CD4-positive, alpha-beta T cell treated with Interleukin-21 for 1 hour (primary cell): Measurements from ENCODE around the gene HSPB1.
"Not testable (repeated sequence)": the region's sequence is repeated elsewhere in the genome, so short reads cannot be mapped to it uniquely, and the experiment has no call there.

Experiments used
- DNase-seq: peaks from one replicate; pipeline ENCODE4 v3.0.0-alpha.2; 2020

The HSPB1 gene

DNA sequence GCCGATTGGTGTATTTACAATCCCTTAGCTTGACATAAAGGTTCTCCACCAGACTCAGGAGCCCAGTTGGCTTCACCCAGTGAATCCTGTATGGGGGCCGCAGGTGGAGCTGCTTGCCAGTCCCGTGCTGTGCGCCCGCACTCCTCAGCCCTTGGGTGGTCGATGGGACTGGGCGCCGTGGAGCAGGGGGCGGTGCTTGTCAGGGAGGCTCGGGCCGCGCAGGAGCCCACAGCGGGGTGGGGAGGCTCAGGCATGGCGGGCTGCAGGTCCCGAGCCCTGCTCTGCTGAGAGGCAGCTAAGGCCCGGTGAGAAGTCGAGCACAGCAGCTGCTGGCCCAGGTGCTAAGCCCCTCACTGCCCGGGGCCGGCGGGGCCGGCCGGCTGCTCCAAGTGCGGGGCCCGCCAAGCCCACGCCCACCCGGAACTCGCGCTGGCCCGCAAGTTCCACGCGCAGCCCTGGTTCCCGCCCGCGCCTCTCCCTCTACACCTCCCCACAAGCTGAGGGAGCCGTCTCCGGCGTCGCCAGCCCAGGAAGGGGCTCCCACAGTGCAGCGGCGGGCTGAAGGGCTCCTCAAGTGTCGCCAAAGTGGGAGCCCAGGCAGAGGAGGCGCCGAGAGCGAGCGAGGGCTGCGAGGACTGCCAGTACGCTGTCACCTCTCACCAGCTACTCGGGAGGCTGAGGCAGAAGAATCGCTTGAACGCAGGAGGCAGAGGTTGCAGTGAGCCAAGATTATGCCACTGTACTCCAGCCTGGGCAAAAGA, 7.0 kb downstream of the HSPB1 start:
- not testable (repeated sequence) for DNase-seq

- no peak for DNase-seq
These were observed 7.9 kb downstream of the HSPB1 start for GRCh38 chr7:76310102-76310957.

GRCh38 chr7:76311838-76312237, 9.4 kb downstream of the HSPB1 start:
- not testable (repeated sequence) for DNase-seq

- DNase-seq, result peak; percentile 96
These were observed 11.7 kb downstream of the HSPB1 start for GRCh38 chr7:76314042-76314721.

GRCh38 chr7:76314740-76315139, 12.3 kb downstream of the HSPB1 start:
- not testable (repeated sequence) for DNase-seq

- DNase-seq, result no peak
These were observed 12.9 kb downstream of the HSPB1 start for GRCh38 chr7:76315364-76315763.

DNA sequence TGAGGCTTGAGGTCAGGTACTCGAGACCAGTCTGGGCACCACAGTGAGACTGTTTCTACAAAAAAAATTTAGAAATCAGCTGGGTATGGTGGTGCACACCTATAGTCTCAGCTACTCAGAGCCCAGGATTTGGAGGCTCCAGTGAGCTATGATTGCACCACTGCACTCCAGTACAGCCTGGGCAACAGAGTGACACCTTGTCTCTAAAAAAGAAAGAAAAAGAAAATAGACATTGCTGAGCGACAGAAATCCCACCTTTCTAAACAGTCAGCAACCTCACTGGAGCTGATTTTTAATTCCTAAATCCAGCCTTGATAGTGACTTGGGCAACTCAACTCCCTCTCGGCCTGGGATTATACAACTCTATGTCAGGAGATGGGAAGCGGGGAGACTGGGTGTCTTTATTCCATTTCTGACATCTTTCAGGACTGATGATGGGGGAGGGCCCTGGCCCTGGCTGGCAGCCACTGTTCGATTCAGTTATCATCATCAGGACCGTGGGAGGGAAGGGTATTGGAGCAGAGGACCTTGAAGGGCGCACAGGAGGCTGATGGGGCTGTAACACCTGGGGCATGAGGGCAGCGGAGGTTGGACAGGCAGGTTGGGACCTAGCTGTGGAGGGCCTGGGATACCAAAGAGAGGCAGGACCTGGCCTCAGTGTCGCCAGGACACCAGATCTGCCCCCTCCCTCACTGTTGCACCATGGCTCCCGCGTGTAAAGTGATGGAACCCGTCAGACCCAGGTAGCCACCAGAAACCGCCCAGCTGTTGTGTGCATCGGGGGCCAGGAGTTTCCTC, 14.7 kb downstream of the HSPB1 start:
- DNase-seq, result no peak

GRCh38 chr7:76317782-76318487, 15.5 kb downstream of the HSPB1 start:
- DNase-seq, result peak; percentile 96

GRCh38 chr7:76318488-76319353, 16.2 kb downstream of the HSPB1 start:
- peak; percentile 79 for DNase-seq

DNA sequence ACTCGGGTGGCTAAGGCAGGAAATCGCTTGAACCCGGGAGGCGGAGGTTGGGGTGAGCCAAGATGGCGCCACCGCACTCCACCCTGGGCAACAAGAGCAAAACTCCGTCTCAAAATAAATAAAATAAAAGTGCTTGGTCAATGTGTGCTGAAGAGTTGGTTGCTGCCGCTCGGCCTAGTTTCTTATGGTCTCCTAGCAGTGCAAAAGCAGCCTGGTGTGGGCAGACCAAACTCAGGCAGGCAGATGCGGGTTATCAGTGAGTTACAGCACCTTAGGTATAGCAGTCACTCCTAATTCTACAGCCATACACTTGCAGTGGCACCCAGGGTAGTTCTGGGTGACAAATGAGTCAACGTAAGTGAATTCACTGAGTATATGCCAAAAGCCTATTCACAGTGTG, 22.6 kb downstream of the HSPB1 start:
- DNase-seq, result no peak

DNA sequence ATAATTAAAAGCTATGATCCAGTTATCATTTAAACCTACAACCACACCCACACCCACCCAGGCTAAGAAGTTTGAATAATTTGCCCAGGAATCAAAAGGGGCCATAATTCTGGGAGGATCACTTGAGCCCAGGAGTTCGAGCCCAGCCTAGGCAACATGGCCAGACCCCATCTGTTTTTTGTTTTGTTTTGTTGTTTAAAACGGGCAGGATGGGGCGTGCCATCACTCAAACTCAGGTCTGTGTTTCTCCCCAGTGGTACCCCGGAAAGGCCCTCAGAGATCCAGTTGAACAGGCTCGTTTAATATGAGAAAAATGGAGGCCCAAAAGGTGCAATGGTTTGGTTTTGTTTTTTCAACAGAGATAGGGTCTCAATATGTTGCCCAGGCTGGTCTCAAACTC, 23.3 kb downstream of the HSPB1 start:
- no peak for DNase-seq

DNA sequence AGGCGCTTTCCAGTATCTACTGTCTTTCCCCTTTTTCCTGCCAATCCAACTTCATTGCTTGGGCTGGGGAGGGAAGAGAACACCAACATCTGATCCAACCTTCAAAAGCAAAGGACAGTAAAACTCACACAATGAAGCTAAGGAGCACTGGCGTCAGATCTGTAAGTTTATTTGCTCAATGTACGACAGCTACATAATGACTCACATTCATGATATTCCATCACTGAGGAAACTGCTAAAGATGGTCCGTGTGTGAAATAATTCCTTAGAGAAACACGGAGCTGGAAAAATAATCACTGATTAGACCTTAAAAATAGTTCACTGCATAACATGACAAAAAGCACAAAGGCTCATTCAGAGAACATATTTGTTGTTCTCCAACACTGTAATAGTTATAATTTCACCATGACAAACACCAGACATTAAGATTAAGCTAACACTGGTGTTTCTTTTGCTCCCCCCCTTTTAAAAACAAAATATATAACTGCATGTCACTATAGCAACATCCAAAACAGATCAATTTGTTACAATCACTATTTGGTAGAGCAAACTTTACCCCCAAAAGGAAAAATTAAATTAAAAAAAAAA, 24.3 kb downstream of the HSPB1 start:
- DNase-seq, result no peak

DNA sequence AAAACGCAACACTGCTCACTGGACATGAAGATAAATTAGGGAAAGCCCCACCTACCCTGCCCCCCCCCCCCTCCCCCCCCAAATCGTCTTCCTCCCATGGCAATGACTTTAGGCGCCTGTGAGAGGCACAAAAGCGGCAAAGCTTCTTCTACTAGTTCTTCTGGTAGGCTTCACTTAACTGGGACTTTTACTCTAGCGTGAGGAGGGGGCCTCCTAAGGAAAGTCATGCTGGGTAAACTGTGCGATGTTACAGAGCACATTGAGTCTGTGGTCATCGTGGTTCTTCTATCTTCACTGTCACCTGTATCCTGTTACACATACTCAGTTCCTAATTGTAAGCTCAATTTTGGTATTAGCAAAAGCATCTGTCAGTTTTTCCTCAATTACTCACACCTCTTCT, 25.1 kb downstream of the HSPB1 start:
- DNase-seq, result no peak

DNA sequence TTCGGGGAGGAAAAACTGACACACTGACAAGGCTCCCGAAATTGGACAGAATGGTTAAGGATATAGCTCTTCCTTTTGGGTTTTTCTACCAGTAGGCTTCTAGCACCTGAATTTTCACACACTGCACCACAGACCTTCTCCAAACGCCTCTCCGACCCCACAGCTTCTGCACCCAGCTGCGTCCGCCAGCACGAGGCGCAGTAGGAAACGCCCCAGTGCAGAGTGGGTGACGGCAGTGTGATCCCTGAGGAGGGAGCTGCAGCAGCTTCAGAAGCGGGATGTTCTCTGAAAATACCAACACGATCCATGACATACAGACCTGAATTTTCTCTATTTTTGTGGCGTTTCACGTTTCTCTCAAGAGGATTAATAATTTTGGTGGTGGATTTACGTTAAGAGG, 25.9 kb downstream of the HSPB1 start:
- DNase-seq, result no peak

DNA sequence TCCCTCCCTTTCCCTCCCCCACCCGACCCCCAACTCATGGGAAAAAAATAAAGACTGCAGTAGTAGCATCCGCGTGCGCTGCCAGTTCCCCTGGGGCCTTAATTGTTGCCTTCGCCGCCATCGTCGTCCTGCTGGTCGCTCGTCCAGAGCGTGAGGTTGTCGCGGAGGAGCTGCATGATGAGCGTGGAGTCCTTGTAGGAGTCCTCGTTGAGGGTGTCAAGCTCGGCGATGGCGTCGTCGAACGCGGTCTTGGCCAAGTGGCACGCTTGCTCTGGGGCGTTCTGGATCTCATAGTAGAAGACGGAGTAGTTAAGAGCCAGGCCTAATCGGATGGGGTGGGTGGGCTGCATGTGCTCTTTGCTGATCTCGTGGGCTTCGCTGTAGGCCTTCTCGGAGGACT, 27.0 kb downstream of the HSPB1 start:
- no peak for DNase-seq

DNA sequence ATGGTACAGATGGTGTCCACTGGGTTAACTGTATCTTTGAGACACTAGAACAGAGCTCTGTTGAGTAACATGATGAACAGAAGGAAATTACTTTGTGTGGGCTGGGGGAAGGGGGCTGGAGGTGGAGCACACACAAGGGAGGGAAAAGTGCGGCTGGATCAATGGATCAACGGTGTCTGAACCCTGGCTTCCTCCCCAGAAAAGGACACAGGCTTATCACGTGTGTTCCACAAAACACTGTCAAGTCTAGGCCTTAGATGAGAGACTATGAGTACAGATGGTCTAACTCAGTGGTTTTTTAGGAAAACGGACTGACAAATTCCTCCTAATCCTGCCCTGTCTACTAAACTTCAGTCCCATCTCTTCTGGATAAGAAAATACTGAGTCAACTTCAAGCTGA, 27.8 kb downstream of the HSPB1 start:
- no peak for DNase-seq

GRCh38 chr7:76330673-76331072, 28.2 kb downstream of the HSPB1 start:
- DNase-seq, result no peak

- DNase-seq, result no peak
These were observed 29.6 kb downstream of the HSPB1 start for GRCh38 chr7:76332078-76332477.

GRCh38 chr7:76333511-76334101, 31.1 kb downstream of the HSPB1 start:
- no peak for DNase-seq

GRCh38 chr7:76334320-76334967, 32.0 kb downstream of the HSPB1 start:
- no peak for DNase-seq
